Endodermal cell (in vitro differentiated cells): ENCODE results near the gene IQSEC3. TPM values are rescaled to one million over a fixed set of nuclear protein-coding genes. Genes with fewer than 3 reads are reported as not detected.

Experiments
- DNase-seq: peaks from one replicate; pipeline ENCODE4 v3.0.0-alpha.2; 2017
- H3K27ac ChIP-seq: 2 replicates; pipeline ENCODE4 v1.5.1; 2013; ENCODE audit warnings: mild to moderate bottlenecking, low read depth, low read length, moderate library complexity
- H3K27me3 ChIP-seq: 2 replicates; pipeline ENCODE4 v1.6.1; 2013; ENCODE audit warnings: mild to moderate bottlenecking, low read length, moderate library complexity; ENCODE audit not compliant: insufficient read depth, control insufficient read depth, poor library complexity, severe bottlenecking
- H3K36me3 ChIP-seq: 2 replicates; pipeline ENCODE4 v1.7.0; 2013; ENCODE audit warnings: mild to moderate bottlenecking, low read length, moderate library complexity; ENCODE audit not compliant: control insufficient read depth, insufficient read depth
- H3K4me1 ChIP-seq: one replicate; pipeline ENCODE4 v1.7.0; 2013; ENCODE audit warnings: low read length; ENCODE audit not compliant: control insufficient read depth, insufficient read depth
- H3K4me3 ChIP-seq: 2 replicates; pipeline ENCODE4 v1.5.1; 2013; ENCODE audit warnings: mild to moderate bottlenecking, low read length, moderate library complexity
- H3K9ac ChIP-seq: 2 replicates; pipeline ENCODE4 v1.6.1; 2013; ENCODE audit warnings: mild to moderate bottlenecking, low read length, moderate library complexity; ENCODE audit not compliant: poor library complexity, severe bottlenecking; ENCODE audit errors: extremely low read depth
- H3K9me3 ChIP-seq: 2 replicates; pipeline ENCODE4 v1.6.1; 2013; ENCODE audit warnings: mild to moderate bottlenecking, low read length, moderate library complexity; ENCODE audit not compliant: control insufficient read depth
- H3K27ac Mint-ChIP-seq: 2 replicates; pipeline ENCODE4 v1.8.0; 2020; ENCODE audit warnings: mixed read lengths
- H3K27me3 Mint-ChIP-seq: 2 replicates; pipeline ENCODE4 v1.8.0; 2021; ENCODE audit warnings: mild to moderate bottlenecking, mixed read lengths; ENCODE audit not compliant: insufficient read depth
- H3K36me3 Mint-ChIP-seq: 2 replicates; pipeline ENCODE4 v1.8.0; 2020; ENCODE audit warnings: low read depth, mixed read lengths
- H3K4me1 Mint-ChIP-seq: 2 replicates; pipeline ENCODE4 v1.8.0; 2020; ENCODE audit warnings: mixed read lengths
- H3K4me3 Mint-ChIP-seq: 2 replicates; pipeline ENCODE4 v1.8.0; 2020; ENCODE audit warnings: mild to moderate bottlenecking, moderate library complexity, mixed read lengths
- H3K9me3 Mint-ChIP-seq: 2 replicates; pipeline ENCODE4 v1.8.0; 2020; ENCODE audit warnings: mild to moderate bottlenecking, mixed read lengths
- CTCF ChIP-seq: fragments of 200-600 bp; sonication (generic); conservative IDR thresholded peaks from 2 replicates; pipeline ENCODE4 v1.5.0; 2021; ENCODE audit warnings: antibody characterized with exemption, mild to moderate bottlenecking
- WGBS, 2 experiments: methylation state at CpG; one replicate each; pipeline versions ENCODE4 v1.1.5 to v1.1.7; 2013; ENCODE audit warnings: missing lambda C conversion rate in 2 of 2, mixed read lengths in 1 of 2; ENCODE audit not compliant: insufficient coverage in 1 of 2, insufficient read length in 1 of 2; 5-methylcytosine and 5-hydroxymethylcytosine counted together
- total RNA-seq, 2 donors: library from RNA; stranded (reverse); fragmentation: NEBNext Ultra II Directional in 1 of 2; extraction: Animal tissue kit (Norgen Biotek cat#: 25700) in 1 of 2; gene quantifications; 2 replicates in 1 of 2; 3 replicates in 1 of 2; pipeline ENCODE4 v1.2.1, GENCODE V29; 2021

Gene IQSEC3
- total RNA-seq, 2 donors from 2014 or later, result 1.5 to 2.7 TPM

- Histone ChIP-seq H3K27ac (no peak overlapping the region), H3K4me3 (no peak overlapping the region), H3K27me3 (no peaks in the 10 kb centered on the region), H3K9ac (no peak overlapping the region), H3K9me3 (no peaks in the 10 kb centered on the region), H3K36me3 (no peaks in the 10 kb centered on the region), H3K4me1 (no peaks in the 10 kb centered on the region)
- Mint-ChIP-seq H3K27ac (peak overlapping the region; percentile 19), H3K36me3 (no peaks in the 10 kb centered on the region), H3K4me1 (peaks cover 38% of the 10 kb centered on the region), H3K9me3 (no peaks in the 10 kb centered on the region), H3K4me3 (no peak overlapping the region), H3K27me3 (no peaks in the 10 kb centered on the region)
- DNase-seq, result peak; percentile 82
- TF ChIP-seq CTCF, result no peak
- 65 to 71% methylated on average over 16 to 22 of the region's 22 CpGs for WGBS, 2 experiments
Observed at GRCh38 chr12:168763-169525, 102.4 kb downstream of the IQSEC3 start.

- H3K9me3 ChIP-seq, result no peaks in the 10 kb centered on the region
- no peak overlapping the region for H3K4me3 ChIP-seq
- peak overlapping the region; percentile 22 for H3K27ac ChIP-seq
- peak overlapping the region; percentile 19 for H3K27ac Mint-ChIP-seq
- H3K27me3 Mint-ChIP-seq, result no peaks in the 10 kb centered on the region
- no peaks in the 10 kb centered on the region for H3K36me3 ChIP-seq
- no peaks in the 10 kb centered on the region for H3K36me3 Mint-ChIP-seq
- TF ChIP-seq CTCF, result peak; percentile 75
- peaks cover 36% of the 10 kb centered on the region for H3K4me1 Mint-ChIP-seq
- no peak overlapping the region for H3K9ac ChIP-seq
- WGBS, 2 experiments, result 78 to 86% methylated on average over 13 to 17 of the region's 17 CpGs
- no peak for DNase-seq
- no peaks in the 10 kb centered on the region for H3K27me3 ChIP-seq
- H3K9me3 Mint-ChIP-seq, result no peaks in the 10 kb centered on the region
- H3K4me3 Mint-ChIP-seq, result no peak overlapping the region
- H3K4me1 ChIP-seq, result no peaks in the 10 kb centered on the region
Observed at GRCh38 chr12:169528-170370, 103.2 kb downstream of the IQSEC3 start.

- Histone ChIP-seq H3K4me3 (no peak overlapping the region), H3K9ac (no peak overlapping the region), H3K4me1 (no peaks in the 10 kb centered on the region), H3K36me3 (no peaks in the 10 kb centered on the region), H3K27me3 (no peaks in the 10 kb centered on the region), H3K27ac (no peak overlapping the region), H3K9me3 (no peaks in the 10 kb centered on the region)
- Mint-ChIP-seq H3K36me3 (no peaks in the 10 kb centered on the region), H3K9me3 (no peaks in the 10 kb centered on the region), H3K4me3 (no peak overlapping the region), H3K4me1 (peaks cover 41% of the 10 kb centered on the region), H3K27me3 (peaks cover 1% of the 10 kb centered on the region), H3K27ac (no peak overlapping the region)
- no peak for DNase-seq
- WGBS, 2 experiments, result 69 to 73% methylated on average over 17 to 29 of the region's 29 CpGs
- no peak for TF ChIP-seq CTCF
Observed at GRCh38 chr12:170371-171225, 104.0 kb downstream of the IQSEC3 start.
